ENCODE measurements around the gene CIDEB. TPM values are rescaled to one million over a fixed set of nuclear protein-coding genes. Genes with fewer than 3 reads are reported as not detected.

Gene CIDEB
- total RNA-seq, 2 donors from 2014 or later: 0.97 to 3.1 TPM

DNA sequence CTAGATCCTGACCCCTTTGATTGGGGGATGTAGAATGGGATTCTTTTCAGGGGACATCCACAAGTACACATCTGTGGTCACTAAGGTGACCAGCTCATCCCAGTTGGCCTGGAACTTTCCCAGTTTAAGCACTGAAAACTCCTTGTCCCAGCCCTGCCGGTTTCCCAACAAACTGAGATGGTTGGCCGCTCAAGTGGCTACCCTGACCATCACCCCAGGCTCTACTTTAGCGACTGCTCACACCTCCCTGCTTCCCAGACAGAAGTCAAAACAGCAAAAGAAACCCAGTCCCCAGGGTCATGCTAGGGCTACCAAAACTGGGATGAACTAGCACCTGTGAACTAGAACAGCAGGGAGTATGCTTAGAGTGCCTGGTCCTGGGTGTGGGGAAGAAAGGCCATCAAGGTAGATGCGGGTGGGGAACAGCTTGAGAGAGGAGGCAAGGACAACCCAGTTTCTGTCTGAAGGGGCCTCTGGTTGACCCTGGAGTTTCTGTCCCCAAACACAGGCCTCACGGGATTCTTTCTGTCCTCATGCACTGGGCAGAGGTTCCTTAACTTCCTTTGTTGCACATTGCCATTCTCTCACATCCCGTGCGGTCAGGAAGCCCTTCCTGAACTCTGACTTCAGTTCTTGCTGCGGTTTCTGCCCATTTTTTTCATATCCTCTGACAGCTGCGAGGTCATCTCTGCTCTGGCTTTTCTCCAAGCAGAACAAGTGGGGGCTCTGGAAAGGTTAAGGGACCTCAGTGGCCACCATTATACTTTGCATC, 5.1 kb upstream of the CIDEB start:
- Histone ChIP-seq H3K9ac (ENCODE audit: extremely low read depth, low read length, poor library complexity, severe bottlenecking) (no peak overlapping the region), H3K9me3 (ENCODE audit: control insufficient read depth, low read length) (no peaks in the 10 kb centered on the region), H3K36me3 (ENCODE audit: control insufficient read depth, insufficient read depth, low read length) (peaks cover 11% of the 10 kb centered on the region), H3K4me1 (ENCODE audit: control insufficient read depth, insufficient read depth, low read length) (no peaks in the 10 kb centered on the region), H3K4me3 (ENCODE audit: low read length) (no peak overlapping the region), H3K27me3 (ENCODE audit: control insufficient read depth, insufficient read depth, low read length, poor library complexity, severe bottlenecking) (no peaks in the 10 kb centered on the region), H3K27ac (ENCODE audit: low read depth, low read length) (no peak overlapping the region)
- Mint-ChIP-seq H3K4me1 (peaks cover 5% of the 10 kb centered on the region), H3K27me3 (ENCODE audit: insufficient read depth) (peaks cover 34% of the 10 kb centered on the region), H3K36me3 (ENCODE audit: low read depth) (peaks cover 8% of the 10 kb centered on the region), H3K27ac (no peak overlapping the region), H3K9me3 (no peaks in the 10 kb centered on the region), H3K4me3 (no peak overlapping the region)
- DNase-seq: no peak
- 91% methylated on average over 7 to 9 of the region's 9 CpGs for WGBS, 2 experiments (ENCODE audit: insufficient coverage in 1 of 2, insufficient read length in 1 of 2)
- TF ChIP-seq, protein P1, sequence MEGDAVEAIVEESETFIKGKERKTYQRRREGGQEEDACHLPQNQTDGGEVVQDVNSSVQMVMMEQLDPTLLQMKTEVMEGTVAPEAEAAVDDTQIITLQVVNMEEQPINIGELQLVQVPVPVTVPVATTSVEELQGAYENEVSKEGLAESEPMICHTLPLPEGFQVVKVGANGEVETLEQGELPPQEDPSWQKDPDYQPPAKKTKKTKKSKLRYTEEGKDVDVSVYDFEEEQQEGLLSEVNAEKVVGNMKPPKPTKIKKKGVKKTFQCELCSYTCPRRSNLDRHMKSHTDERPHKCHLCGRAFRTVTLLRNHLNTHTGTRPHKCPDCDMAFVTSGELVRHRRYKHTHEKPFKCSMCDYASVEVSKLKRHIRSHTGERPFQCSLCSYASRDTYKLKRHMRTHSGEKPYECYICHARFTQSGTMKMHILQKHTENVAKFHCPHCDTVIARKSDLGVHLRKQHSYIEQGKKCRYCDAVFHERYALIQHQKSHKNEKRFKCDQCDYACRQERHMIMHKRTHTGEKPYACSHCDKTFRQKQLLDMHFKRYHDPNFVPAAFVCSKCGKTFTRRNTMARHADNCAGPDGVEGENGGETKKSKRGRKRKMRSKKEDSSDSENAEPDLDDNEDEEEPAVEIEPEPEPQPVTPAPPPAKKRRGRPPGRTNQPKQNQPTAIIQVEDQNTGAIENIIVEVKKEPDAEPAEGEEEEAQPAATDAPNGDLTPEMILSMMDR (conservative IDR thresholded peaks at IDR 0.05): no peak

DNA sequence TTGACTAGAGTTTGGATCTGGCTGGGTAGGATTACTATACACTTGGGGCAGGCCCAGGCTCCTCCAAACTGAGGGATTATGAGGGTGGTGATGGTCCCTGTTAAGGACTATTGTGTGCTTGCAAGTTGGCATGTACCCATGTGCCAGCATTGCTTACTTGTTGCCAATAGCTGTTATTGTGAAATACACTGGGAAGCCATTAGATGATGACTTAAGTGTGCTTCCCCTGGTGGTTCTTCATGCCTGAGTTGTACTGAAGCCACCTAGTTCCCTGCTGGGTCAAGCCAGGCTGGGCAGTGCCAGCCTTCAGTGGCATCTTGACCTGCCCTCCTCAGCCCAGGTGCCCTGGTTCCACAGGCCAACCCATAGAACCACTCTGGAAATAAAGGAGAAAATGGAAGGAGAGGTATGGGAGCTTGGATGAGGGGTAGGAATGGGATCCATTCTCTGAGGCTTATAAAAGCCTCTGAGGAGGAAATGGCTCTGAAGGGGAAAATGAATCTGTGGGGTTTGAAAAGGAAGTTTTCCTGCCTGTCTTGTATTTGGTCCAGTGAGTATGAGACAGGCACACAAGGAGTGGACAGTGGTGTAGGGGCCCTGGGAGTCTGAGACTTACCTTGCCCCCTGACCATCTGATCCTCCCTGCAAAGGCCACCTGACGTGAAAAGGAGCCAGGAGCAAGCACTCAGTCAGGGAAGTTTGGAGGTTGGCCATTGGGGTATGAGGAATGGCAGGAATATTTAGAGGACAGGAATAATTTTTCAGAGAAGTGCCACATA, 4.2 kb upstream of the CIDEB start:
- no peak overlapping the region for H3K9ac ChIP-seq (ENCODE audit: extremely low read depth, low read length, poor library complexity, severe bottlenecking)
- Mint-ChIP-seq H3K27ac (no peak overlapping the region), H3K27me3 (ENCODE audit: insufficient read depth) (peaks cover 25% of the 10 kb centered on the region), H3K9me3 (no peaks in the 10 kb centered on the region), H3K4me1 (peaks cover 10% of the 10 kb centered on the region), H3K4me3 (no peak overlapping the region), H3K36me3 (ENCODE audit: low read depth) (peaks cover 11% of the 10 kb centered on the region)
- H3K9me3 ChIP-seq (ENCODE audit: control insufficient read depth, low read length): no peaks in the 10 kb centered on the region
- H3K27me3 ChIP-seq (ENCODE audit: control insufficient read depth, insufficient read depth, low read length, poor library complexity, severe bottlenecking): no peaks in the 10 kb centered on the region
- TF ChIP-seq, protein P1 (conservative IDR thresholded peaks at IDR 0.05): no peak
- DNase-seq: no peak
- no peak overlapping the region for H3K27ac ChIP-seq (ENCODE audit: low read depth, low read length)
- peaks cover 12% of the 10 kb centered on the region for H3K36me3 ChIP-seq (ENCODE audit: control insufficient read depth, insufficient read depth, low read length)
- H3K4me3 ChIP-seq (ENCODE audit: low read length): no peak overlapping the region
- 88 to 100% methylated on average over 1 of the region's 1 CpG for WGBS, 2 experiments (ENCODE audit: insufficient coverage in 1 of 2, insufficient read length in 1 of 2)
- H3K4me1 ChIP-seq (ENCODE audit: control insufficient read depth, insufficient read depth, low read length): no peaks in the 10 kb centered on the region

DNA sequence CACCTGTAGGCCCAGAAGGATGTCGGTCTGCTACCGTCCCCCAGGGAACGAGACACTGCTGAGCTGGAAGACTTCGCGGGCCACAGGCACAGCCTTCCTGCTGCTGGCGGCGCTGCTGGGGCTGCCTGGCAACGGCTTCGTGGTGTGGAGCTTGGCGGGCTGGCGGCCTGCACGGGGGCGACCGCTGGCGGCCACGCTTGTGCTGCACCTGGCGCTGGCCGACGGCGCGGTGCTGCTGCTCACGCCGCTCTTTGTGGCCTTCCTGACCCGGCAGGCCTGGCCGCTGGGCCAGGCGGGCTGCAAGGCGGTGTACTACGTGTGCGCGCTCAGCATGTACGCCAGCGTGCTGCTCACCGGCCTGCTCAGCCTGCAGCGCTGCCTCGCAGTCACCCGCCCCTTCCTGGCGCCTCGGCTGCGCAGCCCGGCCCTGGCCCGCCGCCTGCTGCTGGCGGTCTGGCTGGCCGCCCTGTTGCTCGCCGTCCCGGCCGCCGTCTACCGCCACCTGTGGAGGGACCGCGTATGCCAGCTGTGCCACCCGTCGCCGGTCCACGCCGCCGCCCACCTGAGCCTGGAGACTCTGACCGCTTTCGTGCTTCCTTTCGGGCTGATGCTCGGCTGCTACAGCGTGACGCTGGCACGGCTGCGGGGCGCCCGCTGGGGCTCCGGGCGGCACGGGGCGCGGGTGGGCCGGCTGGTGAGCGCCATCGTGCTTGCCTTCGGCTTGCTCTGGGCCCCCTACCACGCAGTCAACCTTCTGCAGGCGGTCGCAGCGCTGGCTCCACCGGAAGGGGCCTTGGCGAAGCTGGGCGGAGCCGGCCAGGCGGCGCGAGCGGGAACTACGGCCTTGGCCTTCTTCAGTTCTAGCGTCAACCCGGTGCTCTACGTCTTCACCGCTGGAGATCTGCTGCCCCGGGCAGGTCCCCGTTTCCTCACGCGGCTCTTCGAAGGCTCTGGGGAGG, 3.1 kb upstream of the CIDEB start, which contains the start of gene LTB4R:
Gene LTB4R (plus strand): TSS at position 857 of the 959 bp plus-strand sequence. CDS start 4,150 bp downstream, outside the sequence.
- no peak within 1 kb of the TSS for H3K9ac ChIP-seq (ENCODE audit: extremely low read depth, low read length, poor library complexity, severe bottlenecking)
- TF ChIP-seq, protein P1 (conservative IDR thresholded peaks at IDR 0.05): no peak
- Mint-ChIP-seq H3K36me3 (ENCODE audit: low read depth) (peaks cover 22% of the 10 kb centered on the region), H3K4me3 (no peak within 1 kb of the TSS), H3K27me3 (ENCODE audit: insufficient read depth) (peaks cover 17% of the 10 kb centered on the region), H3K4me1 (peaks cover 10% of the 10 kb centered on the region), H3K9me3 (no peaks in the 10 kb centered on the region), H3K27ac (no peak within 1 kb of the TSS)
- peaks cover 23% of the 10 kb centered on the region for H3K36me3 ChIP-seq (ENCODE audit: control insufficient read depth, insufficient read depth, low read length)
- no peak for DNase-seq
- no peak within 1 kb of the TSS for H3K4me3 ChIP-seq (ENCODE audit: low read length)
- no peak within 1 kb of the TSS for H3K27ac ChIP-seq (ENCODE audit: low read depth, low read length)
- H3K9me3 ChIP-seq (ENCODE audit: control insufficient read depth, low read length): no peaks in the 10 kb centered on the region
- no peaks in the 10 kb centered on the region for H3K27me3 ChIP-seq (ENCODE audit: control insufficient read depth, insufficient read depth, low read length, poor library complexity, severe bottlenecking)
- 96 to 97% methylated on average over 73 to 99 of the region's 99 CpGs for WGBS, 2 experiments (ENCODE audit: insufficient coverage in 1 of 2, insufficient read length in 1 of 2)
- H3K4me1 ChIP-seq (ENCODE audit: control insufficient read depth, insufficient read depth, low read length): no peaks in the 10 kb centered on the region

Data from endodermal cell (in vitro differentiated cells).